Liver (tissue), 9 donors: ENCODE data around the gene CCNC. TPM values are rescaled to one million over a fixed set of nuclear protein-coding genes. Genes with fewer than 3 reads are reported as not detected.

ENCODE experiments used
- DNase-seq: peaks from one replicate; pipeline ENCODE4 v3.0.0-alpha.2; 2017; ENCODE audit warnings: low spot score
- H3K27ac ChIP-seq, 2 donors: one replicate each; pipeline ENCODE4 v1.7.0; 2013; ENCODE audit warnings: inconsistent platforms in 2 of 2, low read length in 2 of 2, control low read depth in 1 of 2, low read depth in 1 of 2, mild to moderate bottlenecking in 1 of 2
- H3K27me3 ChIP-seq, 4 donors: one replicate each; pipeline versions ENCODE4 v1.6.1 to v1.7.0; 2013; ENCODE audit warnings: low read length in 3 of 4, inconsistent platforms in 1 of 4, mild to moderate bottlenecking in 1 of 4, moderate library complexity in 1 of 4; ENCODE audit not compliant: control insufficient read depth in 4 of 4, insufficient read depth in 4 of 4
- H3K36me3 ChIP-seq, 4 donors: one replicate each; pipeline versions ENCODE4 v1.6.1 to v1.7.0; 2013; ENCODE audit warnings: low read length in 3 of 4, mild to moderate bottlenecking in 3 of 4, low read depth in 1 of 4, moderate library complexity in 1 of 4; ENCODE audit not compliant: control insufficient read depth in 4 of 4, insufficient read depth in 3 of 4
- H3K4me1 ChIP-seq, 4 donors: one replicate each; pipeline versions ENCODE4 v1.6.1 to v1.7.0; 2013; ENCODE audit warnings: low read length in 3 of 4, mild to moderate bottlenecking in 3 of 4, moderate library complexity in 1 of 4; ENCODE audit not compliant: control insufficient read depth in 4 of 4, insufficient read depth in 4 of 4
- H3K4me3 ChIP-seq, 3 donors: one replicate each; pipeline versions ENCODE4 v1.6.1 to v1.7.0; 2013; ENCODE audit warnings: low read length in 3 of 3, control low read depth in 1 of 3, low read depth in 1 of 3, mild to moderate bottlenecking in 1 of 3
- H3K9ac ChIP-seq, 2 donors: one replicate each; pipeline ENCODE4 v1.7.0; 2013; ENCODE audit warnings: low read length in 2 of 2, mild to moderate bottlenecking in 2 of 2, moderate library complexity in 2 of 2, control low read depth in 1 of 2, low read depth in 1 of 2
- H3K9me3 ChIP-seq, 4 donors: one replicate each; pipeline versions ENCODE4 v1.6.1 to v1.7.0; 2013; ENCODE audit warnings: low read length in 3 of 4; ENCODE audit not compliant: control insufficient read depth in 4 of 4
- ATF3 ChIP-seq: IDR thresholded peaks from 2 replicates; pipeline ENCODE4 v1.6.1; 2016; ENCODE audit warnings: antibody characterized with exemption
- CTCF ChIP-seq: fragments of 150-350 bp; IDR thresholded peaks from 2 replicates; pipeline ENCODE4 v1.5.1; 2017; ENCODE audit warnings: improper control_type of control experiment, low read depth, low read length; ENCODE audit not compliant: missing input control
- EGR1 ChIP-seq, 2 donors: IDR thresholded peaks; 2 replicates each; pipeline ENCODE4 v1.6.1; 2016 to 2018; ENCODE audit warnings: antibody characterized with exemption in 2 of 2, low read depth in 2 of 2
- FOXA1 ChIP-seq: IDR thresholded peaks from 2 replicates; pipeline ENCODE4 v1.6.1; 2016; ENCODE audit warnings: antibody characterized with exemption
- FOXA2 ChIP-seq: IDR thresholded peaks from 2 replicates; pipeline ENCODE4 v1.6.1; 2016; ENCODE audit warnings: antibody characterized with exemption
- GABPA ChIP-seq, 2 donors: IDR thresholded peaks in 1 of 2; conservative IDR thresholded peaks in 1 of 2; 2 replicates each; pipeline ENCODE4 v1.6.1; 2016; ENCODE audit warnings: antibody characterized with exemption in 2 of 2, mild to moderate bottlenecking in 1 of 2, moderate library complexity in 1 of 2
- HNF4A ChIP-seq, 2 donors: conservative IDR thresholded peaks; 2 replicates each; pipeline ENCODE4 v1.6.1; 2016; ENCODE audit warnings: antibody characterized with exemption in 2 of 2, mild to moderate bottlenecking in 2 of 2
- HNF4G ChIP-seq: IDR thresholded peaks from 2 replicates; pipeline ENCODE4 v1.6.1; 2016; ENCODE audit warnings: antibody characterized with exemption
- JUND ChIP-seq, 2 donors: IDR thresholded peaks; 2 replicates each; pipeline ENCODE4 v1.6.1; 2016; ENCODE audit warnings: antibody characterized with exemption in 2 of 2
- MAX ChIP-seq: IDR thresholded peaks from 2 replicates; pipeline ENCODE4 v1.6.1; 2016; ENCODE audit warnings: antibody characterized with exemption
- RAD21 ChIP-seq, 2 donors: IDR thresholded peaks; 2 replicates each; pipeline ENCODE4 v1.6.1; 2016; ENCODE audit warnings: antibody characterized with exemption in 2 of 2, mild to moderate bottlenecking in 2 of 2
- REST ChIP-seq: IDR thresholded peaks from 2 replicates; pipeline ENCODE4 v1.6.1; 2016; ENCODE audit warnings: antibody characterized with exemption, mild to moderate bottlenecking
- RXRA ChIP-seq, 2 donors: IDR thresholded peaks; 2 replicates each; pipeline ENCODE4 v1.6.1; 2017 to 2018; ENCODE audit warnings: antibody characterized with exemption in 2 of 2, mild to moderate bottlenecking in 1 of 2
- SP1 ChIP-seq: IDR thresholded peaks from 2 replicates; pipeline ENCODE4 v1.6.1; 2018; ENCODE audit warnings: antibody characterized with exemption, mild to moderate bottlenecking
- TAF1 ChIP-seq: conservative IDR thresholded peaks from 2 replicates; pipeline ENCODE4 v1.6.1; 2016; ENCODE audit warnings: antibody characterized with exemption, mild to moderate bottlenecking
- YY1 ChIP-seq: IDR thresholded peaks from 2 replicates; pipeline ENCODE4 v1.6.1; 2016; ENCODE audit warnings: antibody characterized with exemption, mild to moderate bottlenecking
- WGBS: extraction: QIAGEN DNeasy Blood & Tissue Kit; methylation state at CpG from one replicate; pipeline ENCODE4 v1.1.7; 2013; 5-methylcytosine and 5-hydroxymethylcytosine counted together
- polyA plus RNA-seq, 2 donors: library from polyadenylated mRNA; stranded (reverse) in 1 of 2; unstranded in 1 of 2; fragments of 200-250 nt in 1 of 2; fragments of >200 nt in 1 of 2; fragmentation: Nextera tagmentation in 1 of 2; extraction: Ambion mirVana in 1 of 2; gene quantifications; one replicate each; pipeline versions ENCODE4 v1.2.1 to v1.2.3, GENCODE V29; 2013 to 2015
- total RNA-seq, 2 donors: library from RNA; depleted of rRNA; stranded (reverse); fragments of >200 nt; gene quantifications; one replicate each; pipeline ENCODE4 v1.2.3, GENCODE V29; 2014
- donor health status: healthy.
- donor health status: healthy.
- donor health status: healthy.
- donor health status: healthy.
- donor health status: healthy.

CCNC gene
- total and polyA plus RNA-seq, 4 donors, result 32.9 to 80.7 (median 47.8) TPM

GRCh38 chr6:99591673-99592364 is 23.4 kb upstream of the CCNC start:
- 23% methylated on average over 6 of the region's 6 CpGs for WGBS
- peaks cover 3 to 28% (median 16%) of the 10 kb centered on the region in 4 donors for H3K27me3 ChIP-seq
- no peak overlapping the region for H3K27ac ChIP-seq

GRCh38 chr6:99590728-99591672 is 22.5 kb upstream of the CCNC start:
- DNase-seq, result no peak

More at GRCh38 chr6:99591673-99592364, 23.4 kb upstream of the CCNC start:
- no peak for DNase-seq
- Histone ChIP-seq H3K36me3 (no peaks in the 10 kb centered on the region), H3K9ac (no peak overlapping the region), H3K4me1 (peaks cover 0 to 22% (median 13%) of the 10 kb centered on the region in 4 donors), H3K4me3 (no peak overlapping the region), H3K9me3 (peaks cover 1 to 8% (median 5%) of the 10 kb centered on the region in 4 donors)
- TF ChIP-seq GABPA (IDR thresholded peaks at IDR 0.05 in 1 of 2, conservative IDR thresholded peaks at IDR 0.05 in 1 of 2) (no peak), TAF1 (no peak), YY1 (no peak), HNF4A (conservative IDR thresholded peaks at IDR 0.05) (no peak), FOXA1 (no peak), SP1 (no peak), HNF4G (no peak), JUND (IDR thresholded peaks at IDR 0.05) (no peak)

More at GRCh38 chr6:99590728-99591672, 22.5 kb upstream of the CCNC start:
- no peak overlapping the region for H3K27ac ChIP-seq
- H3K27me3 ChIP-seq, result peaks cover 3 to 22% (median 14%) of the 10 kb centered on the region in 4 donors
- H3K9me3 ChIP-seq, result peaks cover 1 to 8% (median 5%) of the 10 kb centered on the region in 4 donors
- H3K9ac ChIP-seq, result no peak overlapping the region
- TF ChIP-seq RAD21 (IDR thresholded peaks at IDR 0.05) (no peak), REST (no peak), GABPA (IDR thresholded peaks at IDR 0.05 in 1 of 2, conservative IDR thresholded peaks at IDR 0.05 in 1 of 2) (no peak), TAF1 (no peak), JUND (IDR thresholded peaks at IDR 0.05) (no peak), FOXA2 (no peak), EGR1 (IDR thresholded peaks at IDR 0.05; ENCODE audit: low read depth in 2 of 2) (no peak), YY1 (no peak), ATF3 (no peak), HNF4A (conservative IDR thresholded peaks at IDR 0.05) (no peak), MAX (no peak), FOXA1 (no peak), RXRA (IDR thresholded peaks at IDR 0.05) (no peak), CTCF (no peak)
- H3K4me1 ChIP-seq, result peaks cover 0 to 22% (median 13%) of the 10 kb centered on the region in 4 donors
- no peaks in the 10 kb centered on the region for H3K36me3 ChIP-seq
- WGBS, result 5% methylated on average over 63 of the region's 63 CpGs
- peak overlapping the region in 1 of 3 donors; percentile 3 for H3K4me3 ChIP-seq
